Measurements from ENCODE around the gene GPC6. TPM values are rescaled to one million over a fixed set of nuclear protein-coding genes. Genes with fewer than 3 reads are reported as not detected.

Gene GPC6
- polyA plus RNA-seq, 2 of the 4 experiments (the other 2 are of a cell fraction), result 8.0 to 14.4 TPM

DNA sequence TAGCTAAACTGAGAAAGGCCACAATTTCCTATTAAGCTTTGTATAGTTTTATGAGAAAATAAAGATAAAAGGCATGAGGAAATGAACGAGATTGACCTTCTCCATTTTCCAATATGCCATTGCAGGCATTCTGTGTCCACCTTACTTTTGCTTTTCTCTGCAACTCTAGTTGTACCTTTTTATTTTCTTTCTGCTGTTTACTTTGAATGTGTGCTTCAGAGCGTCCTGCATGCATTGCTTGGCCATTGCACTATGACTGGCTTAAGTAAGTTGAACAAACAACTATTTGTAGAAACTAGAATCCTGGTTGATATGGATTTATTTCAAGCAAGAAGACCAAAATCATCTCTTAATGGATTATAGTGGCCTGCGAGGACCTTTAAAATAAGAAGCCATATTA, 510.3 kb downstream of the GPC6 start:
- WGBS (ENCODE audit: missing lambda C conversion rate), result 36% methylated on average over 3 of the region's 3 CpGs
- ATAC-seq (no peak), DNase-seq (ENCODE audit: low read depth in 1 of 2, low spot score in 1 of 2) (no peak), FAIRE-seq (no peak)
- POLR2A ChIA-PET, result no interaction called here
- TF ChIP-seq FOSB (CRISPR knock-in tag; IDR thresholded peaks at IDR 0.05), result no peak
- TF ChIP-seq, protein P1, sequence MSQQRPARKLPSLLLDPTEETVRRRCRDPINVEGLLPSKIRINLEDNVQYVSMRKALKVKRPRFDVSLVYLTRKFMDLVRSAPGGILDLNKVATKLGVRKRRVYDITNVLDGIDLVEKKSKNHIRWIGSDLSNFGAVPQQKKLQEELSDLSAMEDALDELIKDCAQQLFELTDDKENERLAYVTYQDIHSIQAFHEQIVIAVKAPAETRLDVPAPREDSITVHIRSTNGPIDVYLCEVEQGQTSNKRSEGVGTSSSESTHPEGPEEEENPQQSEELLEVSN (IDR thresholded peaks at IDR 0.05; ENCODE audit: borderline replicate concordance, low read depth), result no peak
- no peak for TF ChIP-seq HOXB5 (CRISPR knock-in tag; IDR thresholded peaks at IDR 0.05)
- no peak for TF ChIP-seq NFE2L2 (conservative IDR thresholded peaks at IDR 0.05; ENCODE audit: low read length)
- TF ChIP-seq CBX2 (IDR thresholded peaks at IDR 0.05; ENCODE audit: borderline replicate concordance, low read depth), result no peak
- CTCF ChIA-PET, result no interaction called here
- Histone ChIP-seq H3K4me3 (no peak overlapping the region), H3K4me2 (no peak overlapping the region), H3K9me3 (no peaks in the 10 kb centered on the region), H3K27ac (no peak overlapping the region), H3K4me1 (no peaks in the 10 kb centered on the region)

DNA sequence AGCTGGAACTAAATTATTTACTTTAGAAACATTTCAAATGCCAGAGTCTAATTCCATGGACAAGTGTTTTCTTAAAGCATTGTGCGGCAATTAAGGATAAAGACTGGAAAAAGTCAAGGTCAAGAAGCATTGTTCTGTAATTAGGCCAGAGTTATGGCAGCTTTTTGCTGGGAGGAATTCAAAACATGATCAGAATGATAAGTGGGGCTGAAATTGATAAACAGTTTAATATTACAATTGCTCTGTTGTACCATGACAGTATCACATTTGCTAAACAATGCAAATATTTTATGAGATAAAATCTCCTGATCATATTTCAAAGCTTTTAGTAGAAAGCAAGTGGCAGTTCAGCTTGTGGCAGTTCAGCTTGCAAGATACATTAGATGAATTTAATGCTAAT, 513.7 kb downstream of the GPC6 start:
- no peak for TF ChIP-seq NR3C1 (IDR thresholded peaks at IDR 0.05)
- TF ChIP-seq, protein P2, sequence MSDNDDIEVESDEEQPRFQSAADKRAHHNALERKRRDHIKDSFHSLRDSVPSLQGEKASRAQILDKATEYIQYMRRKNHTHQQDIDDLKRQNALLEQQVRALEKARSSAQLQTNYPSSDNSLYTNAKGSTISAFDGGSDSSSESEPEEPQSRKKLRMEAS (IDR thresholded peaks at IDR 0.05), result no peak
- TF ChIP-seq, protein P3, sequence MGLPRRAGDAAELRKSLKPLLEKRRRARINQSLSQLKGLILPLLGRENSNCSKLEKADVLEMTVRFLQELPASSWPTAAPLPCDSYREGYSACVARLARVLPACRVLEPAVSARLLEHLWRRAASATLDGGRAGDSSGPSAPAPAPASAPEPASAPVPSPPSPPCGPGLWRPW (IDR thresholded peaks at IDR 0.05), result no peak
- TF ChIP-seq POLR2AphosphoS2 (conservative IDR thresholded peaks at IDR 0.05; ENCODE audit: low read length), result no peak
- TF ChIP-seq NPAS2 (CRISPR knock-in tag; IDR thresholded peaks at IDR 0.05; ENCODE audit: borderline replicate concordance), result no peak
- TF ChIP-seq, protein P4, sequence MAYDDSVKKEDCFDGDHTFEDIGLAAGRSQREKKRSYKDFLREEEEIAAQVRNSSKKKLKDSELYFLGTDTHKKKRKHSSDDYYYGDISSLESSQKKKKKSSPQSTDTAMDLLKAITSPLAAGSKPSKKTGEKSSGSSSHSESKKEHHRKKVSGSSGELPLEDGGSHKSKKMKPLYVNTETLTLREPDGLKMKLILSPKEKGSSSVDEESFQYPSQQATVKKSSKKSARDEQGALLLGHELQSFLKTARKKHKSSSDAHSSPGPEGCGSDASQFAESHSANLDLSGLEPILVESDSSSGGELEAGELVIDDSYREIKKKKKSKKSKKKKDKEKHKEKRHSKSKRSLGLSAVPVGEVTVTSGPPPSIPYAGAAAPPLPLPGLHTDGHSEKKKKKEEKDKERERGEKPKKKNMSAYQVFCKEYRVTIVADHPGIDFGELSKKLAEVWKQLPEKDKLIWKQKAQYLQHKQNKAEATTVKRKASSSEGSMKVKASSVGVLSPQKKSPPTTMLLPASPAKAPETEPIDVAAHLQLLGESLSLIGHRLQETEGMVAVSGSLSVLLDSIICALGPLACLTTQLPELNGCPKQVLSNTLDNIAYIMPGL (CRISPR knock-in tag; IDR thresholded peaks at IDR 0.05; ENCODE audit: borderline replicate concordance), result no peak
- ChIA-PET CTCF (no interaction called here), POLR2A (no interaction called here)
- 90% methylated on average over 1 of the region's 1 CpG for WGBS (ENCODE audit: missing lambda C conversion rate)
- no peak overlapping the region for H3K4me2 ChIP-seq
- ATAC-seq (no peak), FAIRE-seq (no peak), DNase-seq (ENCODE audit: low read depth in 1 of 2, low spot score in 1 of 2) (no peak)
- no peak overlapping the region for H3K27ac ChIP-seq
- H3K4me3 ChIP-seq, result no peak overlapping the region
- H3K4me1 ChIP-seq, result no peaks in the 10 kb centered on the region
- H3K9me3 ChIP-seq, result no peaks in the 10 kb centered on the region

DNA sequence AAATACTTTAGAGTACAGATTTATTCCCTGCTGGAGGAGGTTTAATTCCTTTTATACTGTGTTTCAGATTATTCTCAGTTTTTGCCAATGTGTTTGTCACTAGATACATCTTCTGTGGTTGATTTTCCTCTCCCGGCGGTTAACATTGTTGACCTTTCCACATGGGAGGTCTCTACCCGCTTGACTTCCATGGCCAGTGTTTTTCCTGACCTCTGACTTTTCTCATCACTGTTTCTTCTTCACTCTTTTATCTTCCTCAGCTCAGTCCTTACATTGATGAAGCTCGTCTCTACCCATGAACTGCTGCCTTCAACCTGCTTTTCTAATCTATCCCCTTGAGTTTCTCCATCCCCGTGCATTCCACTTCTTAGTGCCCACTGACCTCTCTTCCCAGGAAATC, 517.4 kb downstream of the GPC6 start:
- Histone ChIP-seq H3K4me1 (no peaks in the 10 kb centered on the region), H3K4me3 (no peak overlapping the region), H3K9me3 (no peaks in the 10 kb centered on the region), H3K4me2 (no peak overlapping the region), H3K27ac (no peak overlapping the region)
- CTCF ChIA-PET, result no interaction called here
- TF ChIP-seq RNF2 (IDR thresholded peaks at IDR 0.05; ENCODE audit: borderline replicate concordance, low read depth) (no peak), EP300 (IDR thresholded peaks at IDR 0.05) (no peak), ESRRA (IDR thresholded peaks at IDR 0.05; ENCODE audit: borderline replicate concordance, low read length) (no peak), NR3C1 (IDR thresholded peaks at IDR 0.05) (no peak), RAD21 (conservative IDR thresholded peaks at IDR 0.05 in 1 of 2, IDR thresholded peaks at IDR 0.05 in 1 of 2) (no peak), CBX8 (IDR thresholded peaks at IDR 0.05) (no peak), ZSCAN20 (CRISPR knock-in tag; IDR thresholded peaks at IDR 0.05) (no peak), RFX5 (IDR thresholded peaks at IDR 0.05) (no peak), CHD2 (IDR thresholded peaks at IDR 0.05; ENCODE audit: low read length, partially characterized antibody) (no peak), MAZ (IDR thresholded peaks at IDR 0.05; ENCODE audit: borderline replicate concordance, low read depth, low read length) (no peak)
- ATAC-seq (no peak), FAIRE-seq (no peak), DNase-seq (ENCODE audit: low read depth in 1 of 2, low spot score in 1 of 2) (no peak)
- 64% methylated on average over 5 of the region's 5 CpGs for WGBS (ENCODE audit: missing lambda C conversion rate)
- POLR2A ChIA-PET, result no interaction called here

Data from A549 (cell line).